Measurements from ENCODE around the gene DUSP1.

GRCh38 chr5:172754596-172755356 lies 16.2 kb downstream of the DUSP1 start:
- TF ChIP-seq CTCF (IDR thresholded peaks at IDR 0.05; ENCODE audit: extremely low read depth in 1 of 2, insufficient read depth in 1 of 2, low read depth in 1 of 2, low read length in 2 of 2): no peak
- no peak for TF ChIP-seq POLR2A (IDR thresholded peaks at IDR 0.05; ENCODE audit: low read depth, low read length)
- no peak for TF ChIP-seq POLR2AphosphoS5 (IDR thresholded peaks at IDR 0.05; ENCODE audit: insufficient read depth, low read depth, low read length)
- no peak for TF ChIP-seq MYC (IDR thresholded peaks at IDR 0.05; ENCODE audit: low read depth, low read length)
